HG03342 (cell line): ENCODE data around the gene TMCO4.

Source experiments
- ATAC-seq: cut with Tn5 transposase; IDR thresholded peaks from one replicate; pipeline ENCODE4 v1.9.1; 2021; ENCODE audit warnings: mild to moderate bottlenecking, moderate library complexity; ENCODE audit not compliant: unreplicated experiment

TMCO4 gene

GRCh38 chr1:19750882-19751276 is 48.8 kb downstream of the TMCO4 start:
- no peak for ATAC-seq

GRCh38 chr1:19750101-19750881 is 49.4 kb downstream of the TMCO4 start:
- ATAC-seq, result no peak

DNA sequence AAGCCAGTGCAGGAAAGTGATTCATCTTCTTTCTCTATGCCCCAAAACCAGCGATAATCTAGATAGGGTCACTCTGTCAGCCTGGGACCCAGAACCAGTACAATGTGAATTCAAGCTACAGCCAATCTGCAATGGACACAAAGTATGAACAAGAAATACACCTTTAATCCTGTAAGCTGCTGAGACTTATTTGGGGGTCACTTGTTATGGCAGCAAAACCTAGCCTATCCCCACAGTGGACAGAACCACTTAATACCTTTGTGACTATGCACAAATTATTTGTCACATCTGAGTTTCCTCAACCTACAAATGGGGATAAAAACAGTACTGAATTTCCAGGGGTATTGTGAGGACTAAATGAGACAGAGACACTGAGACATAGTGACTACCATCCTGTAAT is 50.0 kb downstream of the TMCO4 start:
- ATAC-seq, result no peak

DNA sequence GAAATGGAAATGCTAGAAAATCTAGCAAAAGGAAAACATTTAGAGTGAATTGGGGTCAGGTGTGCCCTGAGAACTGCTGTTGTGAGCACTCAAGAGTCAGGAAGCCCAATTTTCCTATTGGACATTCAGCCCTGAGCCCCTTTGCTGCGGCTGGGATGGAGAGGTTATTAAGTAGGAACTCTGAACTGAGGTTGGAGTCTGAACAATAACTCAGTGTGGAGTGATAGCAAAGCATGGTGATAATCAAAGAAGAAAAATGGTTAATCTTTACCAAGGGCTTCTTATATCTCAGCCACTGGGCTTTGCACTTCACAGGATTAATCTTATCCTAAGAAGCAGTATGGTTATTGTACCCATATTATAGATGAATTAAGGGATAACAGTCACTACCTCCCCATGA is 52.0 kb downstream of the TMCO4 start:
- ATAC-seq, result no peak

GRCh38 chr1:19744886-19745285 is 54.8 kb downstream of the TMCO4 start:
- no peak for ATAC-seq

- ATAC-seq, result no peak
Measured at GRCh38 chr1:19744335-19744743, 55.4 kb downstream of the TMCO4 start.

DNA sequence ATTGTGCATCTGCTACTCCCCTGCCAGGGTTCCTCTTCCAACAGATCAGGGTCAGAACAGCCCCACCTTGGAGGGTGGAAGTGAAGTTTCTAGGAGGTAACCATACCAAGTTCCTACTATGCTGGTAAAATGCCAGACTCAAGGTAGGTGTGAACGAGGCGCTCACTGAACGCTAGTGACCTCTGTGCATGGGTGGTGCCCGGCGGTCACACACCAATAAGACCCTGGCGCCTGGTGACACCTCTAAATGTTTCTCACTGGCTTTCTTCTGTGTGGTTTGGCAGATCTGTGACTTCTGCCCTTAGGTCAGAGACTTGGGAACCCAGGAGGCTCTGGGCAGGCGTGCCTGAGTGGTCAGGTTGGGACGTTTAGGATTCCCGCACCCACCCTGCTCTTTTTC is 55.9 kb downstream of the TMCO4 start:
- ATAC-seq, result no peak

DNA sequence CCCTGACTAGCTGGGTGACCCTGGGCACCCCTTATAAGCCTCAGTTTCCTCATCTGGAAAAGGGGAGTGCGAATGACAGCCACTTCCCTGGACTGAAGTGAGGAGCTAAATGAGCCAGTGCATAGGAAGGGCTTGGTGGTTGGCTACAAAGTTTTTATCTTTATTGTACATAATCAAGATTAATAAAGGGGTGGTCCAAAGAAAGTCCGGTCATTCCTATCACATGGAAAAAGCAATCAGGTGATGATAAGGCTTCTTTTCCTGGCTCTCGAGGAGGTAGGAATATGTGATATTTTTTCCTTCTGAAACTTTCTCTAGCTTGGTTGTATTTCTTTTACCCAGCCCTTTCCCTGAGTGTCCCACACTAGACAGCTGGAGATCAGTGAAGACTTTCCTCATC is 56.5 kb downstream of the TMCO4 start:
- no peak for ATAC-seq

- no peak for ATAC-seq
Measured at GRCh38 chr1:19739628-19740027, 60.1 kb downstream of the TMCO4 start.

DNA sequence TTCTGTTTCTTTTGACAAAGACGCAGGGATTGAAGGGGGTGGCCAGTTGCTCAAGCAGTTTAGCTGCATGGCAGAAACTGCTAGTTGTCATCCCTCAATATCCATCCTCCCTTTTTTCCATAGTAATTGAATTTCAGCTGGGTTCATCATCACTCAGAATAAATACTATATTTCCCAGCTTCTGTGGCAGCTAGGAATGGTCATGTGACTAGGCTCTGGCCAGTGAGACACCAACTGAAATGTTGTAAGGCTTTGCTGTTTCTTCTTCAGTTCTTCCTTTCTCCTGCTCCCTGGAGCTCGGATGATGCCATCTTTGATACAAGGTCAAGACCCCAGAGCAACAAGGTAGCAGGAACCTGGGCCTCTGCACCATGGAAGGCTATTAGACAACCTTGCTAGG is 61.0 kb downstream of the TMCO4 start:
- ATAC-seq, result no peak

- ATAC-seq, result no peak
Measured at GRCh38 chr1:19738076-19738475, 61.6 kb downstream of the TMCO4 start.

- ATAC-seq, result no peak
Measured at GRCh38 chr1:19737104-19737825, 62.5 kb downstream of the TMCO4 start.

DNA sequence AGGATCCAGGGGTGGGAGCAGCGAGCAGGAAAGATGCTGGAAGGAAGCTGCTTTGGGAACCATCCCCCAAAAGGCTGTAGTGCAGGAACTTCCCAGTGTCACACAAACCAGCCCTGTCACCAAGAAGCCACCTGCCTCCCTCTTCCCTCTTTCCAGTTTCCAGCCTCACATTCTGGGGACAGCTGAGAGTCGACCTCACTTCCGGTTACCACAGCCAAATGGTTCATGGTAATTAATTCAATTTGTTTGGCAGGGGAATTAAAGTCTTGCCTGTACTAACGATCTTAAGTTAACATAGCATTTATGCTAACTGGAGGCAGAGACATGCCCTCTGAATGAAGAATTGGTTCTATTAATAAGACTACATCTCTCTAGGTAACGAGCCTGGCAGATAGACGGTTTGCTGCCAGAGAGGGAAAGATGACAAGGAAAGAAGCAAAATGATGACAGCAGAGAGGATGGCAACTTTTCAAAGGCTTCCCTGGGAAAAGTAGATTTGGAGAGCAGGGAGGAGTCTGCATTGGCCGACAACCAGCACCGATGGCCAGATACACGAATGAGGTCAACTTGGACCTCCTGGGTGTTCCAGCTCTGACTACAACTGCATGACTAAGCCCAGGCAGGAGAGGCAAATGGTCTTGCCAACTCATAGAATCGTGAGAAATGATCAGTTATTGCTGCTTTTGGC is 64.1 kb downstream of the TMCO4 start:
- no peak for ATAC-seq

- ATAC-seq, result no peak
Measured at GRCh38 chr1:19734472-19734999, 65.2 kb downstream of the TMCO4 start.

DNA sequence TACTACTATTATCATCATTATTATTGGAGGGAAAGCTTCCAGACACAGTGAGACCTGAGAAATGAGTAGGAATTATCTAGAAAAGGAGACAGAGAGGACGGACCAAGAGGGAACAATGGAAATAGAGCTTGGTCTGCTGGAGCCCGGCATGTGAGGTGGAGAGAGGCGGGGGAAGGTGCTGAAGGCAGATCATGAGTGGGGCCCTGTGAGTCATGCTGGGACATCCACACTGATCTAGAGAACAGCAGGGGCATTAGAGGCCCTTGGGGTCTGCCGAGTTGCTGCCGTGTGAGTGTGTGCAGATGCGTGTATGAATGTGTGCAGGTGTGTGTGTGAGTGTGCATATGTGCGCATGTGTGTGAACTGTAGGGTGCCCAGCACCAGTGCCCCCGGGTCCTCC is 65.7 kb downstream of the TMCO4 start:
- no peak for ATAC-seq

- ATAC-seq, result no peak
Measured at GRCh38 chr1:19733615-19734014, 66.1 kb downstream of the TMCO4 start.

DNA sequence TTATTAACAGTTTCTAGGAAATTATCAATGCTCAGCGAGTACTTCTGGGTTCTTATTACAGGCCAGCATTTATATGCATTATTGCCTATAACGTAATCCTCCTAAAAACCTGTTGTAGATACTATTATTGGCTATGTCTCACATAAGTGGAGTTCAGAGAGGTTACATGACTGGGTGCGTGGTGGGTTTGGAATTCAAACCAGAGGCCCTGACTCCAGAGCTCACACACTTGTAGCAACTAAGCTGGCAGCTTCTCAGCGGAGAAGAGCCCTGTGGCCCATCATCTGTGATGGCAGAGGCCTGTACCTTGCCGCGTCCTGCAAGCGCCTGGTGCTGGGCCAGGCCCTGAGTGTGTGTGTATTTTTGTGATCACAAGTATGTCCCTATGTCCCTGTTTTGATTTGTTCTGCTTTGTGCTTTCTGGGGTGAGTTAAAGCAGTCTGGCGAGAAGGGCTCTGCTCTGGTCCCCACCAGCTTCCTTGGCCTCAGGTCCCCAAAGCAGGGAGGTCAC is 68.3 kb downstream of the TMCO4 start:
- no peak for ATAC-seq

DNA sequence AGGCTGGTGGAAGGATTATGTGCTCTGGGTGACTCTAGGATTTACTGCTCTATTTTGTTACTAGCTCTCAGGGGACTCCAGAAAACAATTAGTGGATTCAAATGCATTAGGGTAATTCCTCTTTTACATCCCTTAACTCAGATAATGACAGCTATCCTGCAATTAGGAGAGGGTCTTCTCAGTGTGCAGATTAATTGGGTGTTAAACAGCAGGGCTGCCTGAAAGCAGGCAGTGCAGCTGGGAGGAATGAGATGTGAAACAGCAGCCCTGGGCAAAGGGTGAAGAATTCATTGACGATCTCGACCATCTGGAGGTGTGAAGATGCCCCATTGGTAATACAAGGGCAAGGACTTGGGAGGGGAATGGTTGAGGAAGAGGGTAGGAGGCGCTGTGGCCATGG is 68.9 kb downstream of the TMCO4 start:
- ATAC-seq, result no peak

GRCh38 chr1:19730232-19730631 is 69.5 kb downstream of the TMCO4 start:
- no peak for ATAC-seq

GRCh38 chr1:19728413-19729145 is 71.1 kb downstream of the TMCO4 start:
- no peak for ATAC-seq

- ATAC-seq, result no peak
Measured at GRCh38 chr1:19725606-19726005, 74.1 kb downstream of the TMCO4 start.
